GM21423 (cell line): ENCODE data around the gene TINAGL1.

Source experiments
- ATAC-seq: cut with Tn5 transposase; IDR thresholded peaks from one replicate; pipeline ENCODE4 v1.9.1; 2021; ENCODE audit warnings: mild to moderate bottlenecking, moderate library complexity; ENCODE audit not compliant: unreplicated experiment

TINAGL1 gene

GRCh38 chr1:31568895-31569595 lies 7.3 kb upstream of the TINAGL1 start:
- no peak for ATAC-seq

DNA sequence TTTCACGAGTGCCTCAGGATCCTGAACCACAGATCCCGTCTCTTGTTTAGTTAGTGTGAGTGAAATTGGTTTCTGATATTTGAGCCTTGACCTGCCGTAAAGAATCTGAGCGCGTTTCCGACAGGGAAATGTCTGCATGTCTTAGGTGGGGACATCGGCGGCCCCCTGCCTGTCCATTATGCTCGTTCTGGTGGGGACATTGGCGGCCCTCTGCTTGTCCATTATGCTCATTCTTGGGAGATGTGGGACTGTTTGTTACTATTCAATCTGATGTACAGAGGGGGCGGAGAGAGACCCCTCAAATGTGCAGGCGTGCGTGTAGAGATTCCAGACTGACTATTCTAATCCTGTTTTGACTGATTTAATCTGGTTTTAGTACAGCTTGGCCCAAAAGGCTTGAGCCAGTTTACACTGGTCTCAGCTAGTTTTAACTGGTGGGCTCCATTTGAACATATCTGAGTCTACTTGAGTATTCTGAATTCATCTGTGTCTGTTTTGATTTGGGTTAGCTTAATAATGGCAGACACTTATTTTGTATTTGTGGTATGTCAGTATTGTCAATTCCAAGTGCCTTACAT lies 6.6 kb upstream of the TINAGL1 start:
- ATAC-seq = no peak

DNA sequence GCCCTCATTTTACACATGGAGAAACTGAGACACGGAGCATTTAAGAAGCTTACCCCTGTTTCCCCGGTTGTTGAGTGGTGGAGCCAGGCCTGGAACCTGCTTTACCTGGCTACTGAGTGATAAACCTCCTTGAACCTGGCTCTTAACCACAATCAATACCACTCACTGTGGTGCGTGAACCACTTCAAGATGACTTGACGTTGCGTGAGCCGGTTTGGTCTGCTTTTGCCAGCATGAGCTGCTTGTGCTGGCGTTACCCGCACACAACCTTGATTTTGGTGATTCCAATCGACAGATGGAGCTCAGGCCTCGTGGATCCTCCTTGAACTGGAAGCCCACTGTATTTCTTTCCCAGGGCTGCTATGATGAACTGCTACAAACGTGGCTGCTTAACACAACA lies 6.1 kb upstream of the TINAGL1 start:
- ATAC-seq = no peak

- ATAC-seq = no peak
Measured at GRCh38 chr1:31570906-31571305, 5.4 kb upstream of the TINAGL1 start.

- ATAC-seq = no peak
Measured at GRCh38 chr1:31571340-31572295, 4.7 kb upstream of the TINAGL1 start.

DNA sequence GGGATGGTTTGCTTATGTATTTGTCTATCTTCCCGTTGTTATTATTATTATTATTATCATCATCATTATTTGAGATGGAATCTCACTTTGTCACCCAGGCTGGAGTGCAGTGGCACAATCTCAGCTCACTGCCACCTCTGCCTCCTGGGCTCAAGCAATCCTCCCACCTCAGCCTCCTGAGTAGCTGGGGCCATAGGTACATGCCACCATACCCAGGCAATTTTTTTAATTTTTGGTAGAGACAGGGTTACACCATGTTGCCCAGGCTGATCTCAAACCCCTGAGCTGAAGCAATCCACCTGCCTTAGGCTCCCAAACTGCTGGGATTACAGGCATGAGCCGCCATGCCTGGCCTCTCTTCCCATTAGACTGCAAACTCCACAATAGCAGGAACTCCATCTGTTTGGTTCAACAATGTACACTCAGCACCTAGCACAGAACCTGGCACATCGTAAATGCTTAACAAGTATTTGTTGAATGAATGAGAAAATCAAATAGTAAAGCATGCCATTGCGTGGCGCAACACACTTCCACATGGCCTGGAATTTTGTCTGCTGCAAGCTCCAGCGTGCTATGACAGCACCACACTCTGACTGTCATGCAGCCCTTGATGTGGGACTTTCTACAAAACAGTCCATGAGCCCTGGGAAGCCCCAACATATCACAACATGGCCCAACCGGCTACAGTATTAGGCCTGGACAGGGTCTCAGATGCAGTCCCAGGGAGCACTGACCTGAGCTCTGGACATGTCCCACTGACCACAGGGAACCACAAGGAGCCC lies 3.8 kb upstream of the TINAGL1 start:
- ATAC-seq = no peak

DNA sequence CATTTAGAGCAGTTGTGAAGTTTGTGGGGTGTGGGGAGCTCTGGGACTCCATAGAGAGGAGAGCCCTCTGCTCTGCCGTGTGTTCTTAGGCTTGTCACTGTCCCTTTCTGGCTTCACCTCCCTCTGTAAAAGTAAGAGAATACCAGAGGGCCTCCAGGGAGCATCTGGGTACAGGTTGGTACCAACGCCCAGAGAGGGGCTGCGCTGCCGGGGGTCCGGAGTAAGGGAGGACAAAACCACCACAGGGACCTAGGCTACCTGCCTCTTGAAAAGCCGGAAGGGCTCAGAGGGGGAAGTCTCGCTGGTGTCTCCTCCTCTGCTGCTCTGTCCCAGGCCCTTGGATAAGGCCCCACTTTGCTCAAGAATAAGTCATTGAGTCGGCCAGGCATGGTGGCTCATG lies 3.1 kb upstream of the TINAGL1 start:
- no peak for ATAC-seq

DNA sequence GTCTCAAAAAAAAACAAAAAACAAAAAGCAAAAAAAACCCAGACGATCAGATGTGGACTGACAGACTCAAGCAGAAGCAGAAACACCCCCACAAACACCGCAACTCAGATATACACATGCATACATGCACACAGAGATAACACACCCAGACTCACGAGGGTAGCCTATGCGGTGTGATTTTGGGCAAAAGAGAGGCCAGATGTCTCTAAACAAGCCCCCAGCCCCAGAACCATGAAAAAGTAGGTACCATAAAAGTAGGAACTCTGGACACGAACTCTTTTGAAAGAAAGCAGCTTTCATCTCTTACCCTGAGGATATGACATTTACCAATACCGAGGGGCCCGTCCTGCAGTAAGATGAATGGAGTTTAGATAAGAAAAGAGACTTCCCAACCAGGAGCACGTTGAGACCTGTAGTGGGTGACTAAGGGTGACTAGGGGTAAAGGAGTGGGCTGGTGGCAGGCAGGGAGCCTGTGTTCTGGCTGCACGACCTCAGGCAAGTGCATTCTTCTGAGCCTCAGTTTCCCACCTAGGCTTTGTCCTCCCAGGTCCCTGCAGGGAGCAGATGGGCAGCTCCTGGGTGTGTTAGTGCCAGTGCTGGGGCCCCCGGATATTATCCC lies 1.5 kb upstream of the TINAGL1 start:
- no peak for ATAC-seq

GRCh38 chr1:31575369-31576140 lies 760 bp upstream of the TINAGL1 start:
- no peak for ATAC-seq

DNA sequence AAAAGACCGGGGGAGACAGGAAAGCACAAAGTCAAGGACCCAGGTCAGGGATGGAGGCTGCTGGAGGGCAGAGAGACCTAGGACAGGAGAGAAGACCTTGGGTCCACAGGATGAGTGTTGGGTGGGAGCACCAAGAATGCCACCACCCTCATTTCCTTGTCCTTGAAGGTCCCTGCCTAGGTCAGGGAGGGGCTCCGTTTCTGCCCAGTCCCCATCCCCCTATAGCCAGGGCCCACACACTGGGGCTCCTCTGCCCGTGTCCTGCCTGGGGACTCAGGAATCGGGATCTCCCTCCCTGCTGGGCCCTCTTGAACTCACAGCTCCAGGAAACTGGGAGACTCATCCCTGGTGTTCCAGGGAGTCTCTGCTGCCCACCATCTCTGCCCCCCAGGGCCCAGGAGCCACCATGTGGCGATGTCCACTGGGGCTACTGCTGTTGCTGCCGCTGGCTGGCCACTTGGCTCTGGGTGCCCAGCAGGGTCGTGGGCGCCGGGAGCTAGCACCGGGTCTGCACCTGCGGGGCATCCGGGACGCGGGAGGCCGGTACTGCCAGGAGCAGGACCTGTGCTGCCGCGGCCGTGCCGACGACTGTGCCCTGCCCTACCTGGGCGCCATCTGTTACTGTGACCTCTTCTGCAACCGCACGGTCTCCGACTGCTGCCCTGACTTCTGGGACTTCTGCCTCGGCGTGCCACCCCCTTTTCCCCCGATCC lies 584 bp downstream of the TINAGL1 start:
- no peak for ATAC-seq

GRCh38 chr1:31577515-31578192 lies 1.3 kb downstream of the TINAGL1 start:
- no peak for ATAC-seq

DNA sequence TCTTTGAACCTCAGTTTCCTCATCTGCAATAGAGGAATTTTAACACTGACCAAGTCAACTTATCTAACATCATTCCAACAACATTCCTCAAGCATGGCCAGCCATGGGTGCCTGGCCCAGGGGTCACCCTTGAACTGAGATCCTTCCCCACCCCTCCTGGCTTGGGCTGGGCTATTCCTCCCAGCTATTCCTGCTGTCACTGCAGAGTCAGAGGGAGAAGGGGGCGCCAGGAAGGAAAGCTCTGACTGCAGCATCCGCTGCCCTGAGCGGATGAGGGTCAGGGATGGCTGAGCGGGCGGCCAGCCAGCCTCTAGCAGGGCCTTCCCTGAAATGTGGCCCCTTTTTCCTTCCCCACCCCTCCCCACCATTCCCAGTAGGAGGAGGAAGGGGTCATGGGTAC lies 3.1 kb downstream of the TINAGL1 start:
- no peak for ATAC-seq

DNA sequence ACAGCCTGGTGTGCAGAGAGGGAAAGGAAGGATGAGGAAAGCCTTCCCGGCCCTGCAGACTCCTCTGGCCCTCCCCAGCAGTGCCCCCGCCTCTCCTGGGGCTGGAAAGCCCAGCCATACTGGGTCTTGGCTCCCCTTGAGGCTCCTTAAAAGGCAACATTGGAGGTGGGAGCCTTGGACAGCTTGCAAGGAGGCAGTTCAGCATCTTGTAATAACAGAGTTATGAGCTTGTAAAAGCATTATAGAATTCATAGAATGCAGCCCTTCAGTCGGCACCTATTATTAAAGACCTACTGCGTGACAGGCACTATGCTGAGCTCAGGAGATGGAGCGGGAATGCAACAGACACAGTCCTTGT lies 4.2 kb downstream of the TINAGL1 start:
- no peak for ATAC-seq

DNA sequence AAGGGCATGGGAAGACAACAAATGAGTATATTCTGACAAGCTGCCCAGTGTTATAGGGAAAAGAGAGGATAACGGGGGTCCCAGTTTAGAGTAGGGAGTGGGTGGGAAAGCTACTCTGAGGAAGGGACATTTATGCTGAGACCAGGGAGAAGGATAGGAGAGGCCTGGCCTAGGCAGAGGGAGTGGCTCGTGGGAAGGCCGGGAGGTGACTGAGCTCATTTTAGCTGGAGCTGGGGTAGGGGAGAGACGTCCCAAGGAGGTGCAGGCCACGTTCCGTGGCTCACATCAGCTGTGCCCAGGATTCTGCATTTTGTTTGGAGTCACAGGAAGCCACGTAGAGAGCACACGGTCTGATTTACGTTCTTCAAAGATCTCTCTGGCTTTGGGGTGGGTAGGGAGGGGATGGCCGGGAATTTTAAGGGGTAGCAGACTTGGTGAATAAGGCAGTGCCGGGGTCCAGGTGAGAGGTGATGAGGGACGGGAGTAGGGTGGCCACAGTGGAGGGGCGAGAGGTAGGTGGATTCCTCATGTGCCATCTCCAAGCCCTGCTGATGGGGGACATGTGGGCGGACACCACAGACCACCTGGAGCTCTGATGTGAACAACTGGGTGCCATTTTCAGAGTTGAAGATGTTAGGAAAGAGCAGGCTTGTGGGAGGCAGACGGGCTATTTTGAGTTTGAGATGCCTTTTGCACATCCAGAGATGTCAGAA lies 4.7 kb downstream of the TINAGL1 start:
- ATAC-seq = no peak

GRCh38 chr1:31581821-31582810 lies 5.8 kb downstream of the TINAGL1 start:
- ATAC-seq = no peak

DNA sequence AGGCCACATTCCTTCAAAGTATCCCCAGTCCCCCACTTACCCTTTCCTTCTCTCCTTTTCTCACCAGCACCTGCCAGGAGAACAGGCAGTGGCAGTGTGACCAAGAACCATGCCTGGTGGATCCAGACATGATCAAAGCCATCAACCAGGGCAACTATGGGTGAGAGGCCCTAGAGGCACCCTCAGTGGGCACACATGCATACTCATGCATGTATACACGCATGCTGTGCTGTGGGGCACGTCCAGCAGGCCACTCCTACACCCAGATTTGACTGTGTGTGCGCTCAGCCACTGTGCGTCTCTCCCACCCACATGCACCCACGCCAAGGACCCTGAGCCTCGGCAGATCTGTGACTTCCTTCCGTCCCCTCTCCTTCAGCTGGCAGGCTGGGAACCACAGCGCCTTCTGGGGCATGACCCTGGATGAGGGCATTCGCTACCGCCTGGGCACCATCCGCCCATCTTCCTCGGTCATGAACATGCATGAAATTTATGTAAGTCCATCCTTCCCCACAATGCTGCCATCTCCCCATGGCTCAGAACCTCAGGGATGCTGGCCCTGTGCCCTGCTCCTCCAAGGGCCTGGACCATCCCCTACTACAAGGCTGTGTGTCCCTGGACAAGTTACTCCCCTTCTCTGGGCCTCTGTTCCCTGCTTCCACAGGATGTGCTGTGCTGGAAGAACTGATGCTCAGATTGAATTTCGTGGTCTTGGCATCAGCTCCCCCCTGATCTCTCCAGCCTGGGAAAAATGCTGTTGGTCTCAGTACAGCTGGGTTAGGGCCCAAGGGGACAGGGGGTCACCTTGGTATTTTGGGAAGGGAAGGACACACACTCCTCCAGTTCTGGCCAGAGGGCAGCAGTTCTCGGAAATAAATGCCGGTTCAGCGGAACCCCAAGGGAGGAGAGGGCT lies 7.0 kb downstream of the TINAGL1 start:
- no peak for ATAC-seq
